Thyroid gland (tissue), 4 donors: Measurements from ENCODE around the gene RBBP4.

Source experiments
- CTCF ChIP-seq, 6 experiments: fragments of 200-600 bp in 3 of 6; fragments of 450-650 bp in 3 of 6; sonication (generic) in 3 of 6; IDR thresholded peaks; one replicate each; pipeline ENCODE4 v1.5.1; 2016 to 2019; ENCODE audit warnings: antibody characterized with exemption in 6 of 6, mild to moderate bottlenecking in 2 of 6, inconsistent platforms in 1 of 6, moderate library complexity in 1 of 6
- POLR2A ChIP-seq, 2 donors: fragments of 450-650 bp; IDR thresholded peaks; one replicate each; pipeline ENCODE4 v1.6.1; 2017; ENCODE audit warnings: antibody characterized with exemption in 2 of 2, mild to moderate bottlenecking in 2 of 2, moderate library complexity in 1 of 2

- TF ChIP-seq CTCF (IDR thresholded peaks at IDR 0.05) (no peak), POLR2A (IDR thresholded peaks at IDR 0.05) (no peak)
Measured at GRCh38 chr1:32681999-32682398, 31.0 kb downstream of the RBBP4 start.
